NK-92 treated with Interleukin-12 subunit alpha and Interleukin-12 subunit beta, amount 100 ng/mL, for 24 hours (cell line): ENCODE measurements around the gene ACTL6B.

Experiments used
- DNase-seq: peaks from one replicate; lab custom pipeline; 2025; lab: John Stamatoyannopoulos, UW

Gene ACTL6B

GRCh38 chr7:100600730-100601038 is 55.6 kb downstream of the ACTL6B start:
- no peak for DNase-seq

- DNase-seq = no peak
Measured at GRCh38 chr7:100599911-100600729, 56.1 kb downstream of the ACTL6B start.

GRCh38 chr7:100598425-100598824 is 57.8 kb downstream of the ACTL6B start:
- DNase-seq = no peak

- no peak for DNase-seq
Measured at GRCh38 chr7:100595188-100595587, 61.1 kb downstream of the ACTL6B start.
